Common myeloid progenitor, CD34-positive (primary cell): ENCODE results near the gene TSPEAR.

Source experiments
- CTCF ChIA-PET: fragments of 350-600 bp; sonication (Branson Sonifier 250); formaldehyde crosslinking; loops from one replicate; lab custom pipeline; 2021; ENCODE audit warnings: antibody characterized with exemption; lab: Charles Lee
- POLR2A ChIA-PET: fragments of 350-600 bp; sonication (Branson Sonifier 250); formaldehyde crosslinking; loops from one replicate; lab custom pipeline; 2021; ENCODE audit warnings: antibody characterized with exemption; lab: Charles Lee
- DNase-seq, 3 donors: peaks; one replicate each; pipeline versions ENCODE4 v3.0.0 to v3.0.0-alpha.2; 2013
- H3K27ac ChIP-seq, 2 experiments: 1 replicate in 1 of 2; 2 replicates in 1 of 2; pipeline ENCODE4 v1.7.0; 2013; ENCODE audit warnings: inconsistent platforms in 2 of 2, low read length in 2 of 2, mild to moderate bottlenecking in 2 of 2, low read depth in 1 of 2, moderate library complexity in 1 of 2; ENCODE audit not compliant: severe bottlenecking in 2 of 2, insufficient read depth in 1 of 2, poor library complexity in 1 of 2
- H3K27me3 ChIP-seq, 5 experiments: replicated peaks in 2 of 5; 1 replicate in 3 of 5; 2 replicates in 2 of 5; pipeline versions ENCODE4 v1.6.1 to v1.7.0; 2013; ENCODE audit warnings: low read length in 4 of 5, mild to moderate bottlenecking in 2 of 5, moderate library complexity in 2 of 5, inconsistent platforms in 1 of 5; ENCODE audit not compliant: insufficient read depth in 5 of 5, control insufficient read depth in 4 of 5
- H3K36me3 ChIP-seq, 4 experiments: 1 replicate in 2 of 4; 2 replicates in 2 of 4; pipeline versions ENCODE4 v1.6.1 to v1.7.0; 2013; ENCODE audit warnings: low read length in 3 of 4, control low read depth in 1 of 4, mild to moderate bottlenecking in 1 of 4; ENCODE audit not compliant: control insufficient read depth in 4 of 4, insufficient read depth in 4 of 4
- H3K4me1 ChIP-seq, 4 experiments: 1 replicate in 3 of 4; 2 replicates in 1 of 4; pipeline versions ENCODE4 v1.6.1 to v1.7.1; 2013; ENCODE audit warnings: low read length in 3 of 4, mild to moderate bottlenecking in 3 of 4, control low read depth in 1 of 4, inconsistent platforms in 1 of 4, moderate library complexity in 1 of 4; ENCODE audit not compliant: control insufficient read depth in 4 of 4, insufficient read depth in 4 of 4; ENCODE audit errors: control extremely low read depth in 1 of 4
- H3K4me3 ChIP-seq, 7 experiments: 1 replicate in 4 of 7; 2 replicates in 3 of 7; pipeline versions ENCODE4 v1.5.1 to v1.7.0; 2013; ENCODE audit warnings: mild to moderate bottlenecking in 7 of 7, low read length in 6 of 7, moderate library complexity in 6 of 7, inconsistent platforms in 2 of 7, low read depth in 2 of 7, control low read depth in 1 of 7; ENCODE audit not compliant: insufficient read depth in 4 of 7, control insufficient read depth in 1 of 7; ENCODE audit errors: extremely low read depth in 1 of 7
- H3K9me3 ChIP-seq, 5 experiments: 1 replicate in 4 of 5; 2 replicates in 1 of 5; pipeline versions ENCODE4 v1.6.1 to v1.7.1; 2013; ENCODE audit warnings: low read length in 4 of 5, mild to moderate bottlenecking in 2 of 5, inconsistent platforms in 1 of 5, low read depth in 1 of 5, moderate library complexity in 1 of 5; ENCODE audit not compliant: control insufficient read depth in 4 of 5, insufficient read depth in 2 of 5; ENCODE audit errors: control extremely low read depth in 1 of 5
- WGBS: methylation state at CpG from one replicate; pipeline ENCODE4 v1.1.5; 2013; ENCODE audit not compliant: insufficient coverage; 5-methylcytosine and 5-hydroxymethylcytosine counted together

TSPEAR gene

GRCh38 chr21:44750675-44751025, 39.3 kb upstream of the TSPEAR start:
- H3K4me1 ChIP-seq: peaks cover 0 to 3% (median 0%) of the 10 kb centered on the region in 4 experiments

GRCh38 chr21:44749759-44750674, 38.6 kb upstream of the TSPEAR start:
- H3K4me1 ChIP-seq: peaks cover 0 to 3% (median 0%) of the 10 kb centered on the region in 4 experiments
- POLR2A ChIA-PET: no interaction called here
- WGBS: 71% methylated on average over 22 of the region's 47 CpGs
- H3K4me3 ChIP-seq: no peak overlapping the region
- no peaks in the 10 kb centered on the region for H3K36me3 ChIP-seq
- DNase-seq: no peak
- CTCF ChIA-PET: no interaction called here
- no peak overlapping the region for H3K27ac ChIP-seq
- H3K9me3 ChIP-seq: peaks cover 0 to 16% (median under 1%) of the 10 kb centered on the region in 5 experiments
- peaks cover 0 to 39% (median 0%) of the 10 kb centered on the region in 5 experiments for H3K27me3 ChIP-seq

More at GRCh38 chr21:44750675-44751025, 39.3 kb upstream of the TSPEAR start:
- Histone ChIP-seq H3K27me3 (peaks cover 0 to 39% (median 0%) of the 10 kb centered on the region in 5 experiments), H3K27ac (no peak overlapping the region), H3K36me3 (no peaks in the 10 kb centered on the region), H3K9me3 (peaks cover 0 to 16% (median 0%) of the 10 kb centered on the region in 5 experiments), H3K4me3 (no peak overlapping the region)
- CTCF ChIA-PET: no interaction called here
- POLR2A ChIA-PET: no interaction called here
- DNase-seq: no peak
- 27% methylated on average over 3 of the region's 12 CpGs for WGBS

DNA sequence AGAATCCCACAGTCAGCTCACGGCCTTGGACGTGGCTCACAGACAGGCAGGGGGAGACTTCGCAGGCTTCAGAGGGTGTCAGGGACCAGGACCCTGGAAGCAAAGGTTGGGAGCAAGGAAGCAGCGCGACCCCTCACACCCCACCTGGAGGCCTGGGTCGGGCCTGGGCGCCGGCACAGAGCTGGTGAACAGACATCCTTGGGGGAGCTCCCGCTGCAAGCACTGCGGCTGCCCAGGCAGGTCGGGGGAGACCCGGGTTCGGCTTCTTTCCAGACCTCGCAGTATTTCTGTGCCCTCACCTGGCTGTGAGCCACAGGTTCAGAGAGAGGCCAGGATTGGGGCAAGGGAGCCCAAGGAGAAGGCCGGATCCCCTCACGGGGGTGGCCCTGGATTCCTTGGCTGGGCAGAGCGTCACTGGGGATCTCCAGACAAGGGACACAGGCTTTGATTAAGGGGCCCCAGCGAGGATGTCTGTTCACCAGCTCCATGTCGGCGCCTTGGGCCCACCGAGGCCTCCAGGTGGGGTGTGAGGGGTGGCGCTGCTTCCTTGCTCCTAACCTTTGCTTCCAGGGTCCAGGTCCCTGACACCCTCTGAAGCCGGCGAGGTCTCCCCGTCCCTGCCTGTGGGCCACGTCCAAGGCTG, 37.9 kb upstream of the TSPEAR start:
- CTCF ChIA-PET: interaction anchor here (1.6 kb wide), 1 partner anchor 50 kb away, joined by 3 read pairs; no protein-coding TSS in a partner anchor
- 82% methylated on average over 24 of the region's 26 CpGs for WGBS
- POLR2A ChIA-PET: interaction anchor here (0.6 kb wide), 1 partner anchor 29 kb away, joined by 4 read pairs; no protein-coding TSS in a partner anchor

DNA sequence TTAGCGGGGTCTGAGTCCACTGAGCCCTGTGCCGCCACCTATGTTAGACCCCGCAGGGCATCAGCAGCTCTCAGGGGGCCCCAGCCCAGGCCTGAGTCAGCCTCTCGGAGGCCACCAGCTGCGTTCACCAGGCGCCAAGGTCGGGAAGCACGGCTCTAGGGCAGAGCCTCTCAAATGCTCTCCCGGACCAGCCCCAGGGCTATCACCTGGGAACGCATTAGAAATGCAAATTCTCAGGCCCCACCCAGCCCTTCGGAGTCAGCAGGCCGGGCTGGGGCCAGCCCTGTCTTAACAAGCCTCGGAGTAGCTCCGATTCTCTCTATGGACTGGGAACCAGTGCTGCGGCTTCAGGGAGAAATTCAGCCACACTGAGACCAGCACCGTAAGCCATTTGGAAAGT, 37.2 kb upstream of the TSPEAR start:
- ChIA-PET POLR2A (interaction anchor here (0.6 kb wide), 1 partner anchor 29 kb away, joined by 4 read pairs; no protein-coding TSS in a partner anchor), CTCF (interaction anchor here (1.6 kb wide), 1 partner anchor 51 kb away, joined by 3 read pairs; no protein-coding TSS in a partner anchor)
- H3K27me3 ChIP-seq: peaks cover 0 to 39% (median 0%) of the 10 kb centered on the region in 5 experiments
- WGBS: 74% methylated on average over 16 of the region's 16 CpGs
- no peak overlapping the region for H3K4me3 ChIP-seq
- no peaks in the 10 kb centered on the region for H3K36me3 ChIP-seq
- DNase-seq: no peak
- H3K4me1 ChIP-seq: peaks cover 0 to 3% (median 0%) of the 10 kb centered on the region in 4 experiments
- H3K27ac ChIP-seq: no peak overlapping the region
- H3K9me3 ChIP-seq: peaks cover 0 to 26% (median 8%) of the 10 kb centered on the region in 5 experiments

More for the DNA sequence above, 37.9 kb upstream of the TSPEAR start:
- Histone ChIP-seq H3K27me3 (peaks cover 0 to 39% (median 0%) of the 10 kb centered on the region in 5 experiments), H3K27ac (no peak overlapping the region), H3K4me3 (no peak overlapping the region), H3K9me3 (peaks cover 0 to 23% (median 7%) of the 10 kb centered on the region in 5 experiments), H3K36me3 (no peaks in the 10 kb centered on the region), H3K4me1 (peaks cover 0 to 3% (median 0%) of the 10 kb centered on the region in 4 experiments)
- DNase-seq: no peak

- WGBS: 100% methylated on average over 1 of the region's 1 CpG
- Histone ChIP-seq H3K36me3 (no peaks in the 10 kb centered on the region), H3K9me3 (peaks cover 3 to 52% (median 35%) of the 10 kb centered on the region in 5 experiments), H3K4me1 (no peaks in the 10 kb centered on the region), H3K27me3 (peaks cover 0 to 6% (median 0%) of the 10 kb centered on the region in 5 experiments), H3K27ac (no peak overlapping the region), H3K4me3 (no peak overlapping the region)
- POLR2A ChIA-PET: no interaction called here
- DNase-seq: peak in 1 of 3 donors; percentile 14
- CTCF ChIA-PET: interaction anchor here (1.1 kb wide), 1 partner anchor 12 kb away, joined by 4 read pairs; no protein-coding TSS in a partner anchor
These were observed 31.2 kb upstream of the TSPEAR start for GRCh38 chr21:44742418-44743153.

DNA sequence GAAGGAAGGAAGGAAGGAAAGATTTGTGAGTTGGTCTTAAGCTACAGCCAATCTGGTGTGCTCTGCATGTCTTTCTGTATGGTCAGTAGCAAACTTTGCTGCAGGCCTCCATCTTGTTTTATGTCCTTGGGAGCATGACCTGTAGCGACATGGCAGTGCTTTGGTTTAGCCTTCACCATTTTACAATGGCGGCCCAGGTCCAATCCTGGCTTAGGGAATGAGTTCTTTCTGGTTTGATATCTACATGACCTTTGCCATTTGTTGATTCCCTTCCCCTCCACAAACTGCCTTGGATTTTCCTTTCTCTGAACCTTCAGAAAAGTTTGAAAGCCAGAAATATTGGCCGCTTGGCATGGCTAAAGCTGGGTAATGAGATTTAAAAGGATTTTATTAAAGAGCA, 30.5 kb upstream of the TSPEAR start:
- WGBS: 100% methylated on average over 2 of the region's 3 CpGs
- no peak overlapping the region for H3K4me3 ChIP-seq
- H3K9me3 ChIP-seq: peaks cover 3 to 58% (median 40%) of the 10 kb centered on the region in 5 experiments
- ChIA-PET CTCF (interaction anchor here (1.1 kb wide), 1 partner anchor 11 kb away, joined by 4 read pairs; no protein-coding TSS in a partner anchor), POLR2A (no interaction called here)
- no peaks in the 10 kb centered on the region for H3K4me1 ChIP-seq
- no peaks in the 10 kb centered on the region for H3K36me3 ChIP-seq
- H3K27me3 ChIP-seq: peaks cover 0 to 4% (median 0%) of the 10 kb centered on the region in 5 experiments
- no peak overlapping the region for H3K27ac ChIP-seq
- no peak for DNase-seq
